ENCODE measurements around the gene MPV17.

DNA sequence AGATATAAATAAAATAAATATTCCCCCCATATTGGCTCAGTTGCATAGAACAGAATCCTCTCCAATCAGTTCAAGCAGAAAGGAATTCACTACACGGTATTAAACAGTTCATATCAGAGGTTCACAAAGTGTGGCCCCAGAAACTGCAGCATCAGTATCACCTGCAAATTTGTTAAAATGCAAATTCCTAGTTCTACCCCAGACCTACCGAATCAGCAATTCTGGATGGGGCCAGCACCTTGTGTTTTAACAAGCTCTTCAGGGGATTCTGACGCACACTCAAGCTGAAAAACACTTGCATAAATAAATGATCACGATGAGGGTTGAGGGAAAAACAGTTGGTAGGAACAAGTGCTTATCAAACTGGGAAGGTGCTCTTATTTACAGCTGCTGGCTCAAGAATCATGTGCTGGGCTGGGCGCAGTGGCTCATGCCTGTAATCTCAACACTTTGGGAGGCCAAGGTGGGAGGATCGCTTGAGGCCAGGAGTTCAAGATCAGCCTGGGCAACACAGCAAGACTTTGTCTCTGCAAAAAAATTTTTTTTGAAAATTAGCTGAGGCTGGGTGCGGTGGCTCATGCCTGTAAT, 27.3 kb upstream of the MPV17 start:
- TF ChIP-seq, protein P1, sequence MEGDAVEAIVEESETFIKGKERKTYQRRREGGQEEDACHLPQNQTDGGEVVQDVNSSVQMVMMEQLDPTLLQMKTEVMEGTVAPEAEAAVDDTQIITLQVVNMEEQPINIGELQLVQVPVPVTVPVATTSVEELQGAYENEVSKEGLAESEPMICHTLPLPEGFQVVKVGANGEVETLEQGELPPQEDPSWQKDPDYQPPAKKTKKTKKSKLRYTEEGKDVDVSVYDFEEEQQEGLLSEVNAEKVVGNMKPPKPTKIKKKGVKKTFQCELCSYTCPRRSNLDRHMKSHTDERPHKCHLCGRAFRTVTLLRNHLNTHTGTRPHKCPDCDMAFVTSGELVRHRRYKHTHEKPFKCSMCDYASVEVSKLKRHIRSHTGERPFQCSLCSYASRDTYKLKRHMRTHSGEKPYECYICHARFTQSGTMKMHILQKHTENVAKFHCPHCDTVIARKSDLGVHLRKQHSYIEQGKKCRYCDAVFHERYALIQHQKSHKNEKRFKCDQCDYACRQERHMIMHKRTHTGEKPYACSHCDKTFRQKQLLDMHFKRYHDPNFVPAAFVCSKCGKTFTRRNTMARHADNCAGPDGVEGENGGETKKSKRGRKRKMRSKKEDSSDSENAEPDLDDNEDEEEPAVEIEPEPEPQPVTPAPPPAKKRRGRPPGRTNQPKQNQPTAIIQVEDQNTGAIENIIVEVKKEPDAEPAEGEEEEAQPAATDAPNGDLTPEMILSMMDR (IDR thresholded peaks at IDR 0.05), result no peak
- TF ChIP-seq POLR2A (IDR thresholded peaks at IDR 0.05), result no peak

Measured in ovary (tissue), 3 donors.